Body of pancreas (tissue), 4 donors: Measurements from ENCODE around the gene TEPSIN. TPM values are rescaled to one million over a fixed set of nuclear protein-coding genes. Genes with fewer than 3 reads are reported as not detected.

Source experiments
- ATAC-seq: fragments of 150-250 bp; one replicate; pipeline ENCODE4 v1.9.1; 2016
- DNase-seq, 4 donors: peaks; one replicate each; pipeline ENCODE4 v3.0.0-alpha.2; 2019
- H3K27ac ChIP-seq, 4 donors: fragments of 200-600 bp; sonication (generic); 1 replicate in 3 of 4; 2 replicates in 1 of 4; pipeline versions ENCODE4 v1.5.1 to v1.6.1; 2016 to 2019; ENCODE audit warnings: mild to moderate bottlenecking in 1 of 4, mixed read lengths in 1 of 4, moderate library complexity in 1 of 4
- H3K27me3 ChIP-seq, 2 donors: fragments of 200-600 bp; sonication (generic); one replicate each; pipeline ENCODE4 v1.6.0; 2016; ENCODE audit warnings: mild to moderate bottlenecking in 1 of 2
- H3K36me3 ChIP-seq, 2 donors: fragments of 200-600 bp; sonication (generic); replicated peaks in 1 of 2; 2 replicates each; pipeline ENCODE4 v1.5.1; 2016; ENCODE audit warnings: low read depth in 2 of 2; ENCODE audit not compliant: insufficient read depth in 1 of 2
- H3K4me1 ChIP-seq: fragments of 200-600 bp; sonication (generic); one replicate; pipeline ENCODE4 v1.6.0; 2016
- H3K4me3 ChIP-seq, 2 donors: fragments of 200-600 bp; sonication (generic); 1 replicate in 1 of 2; 2 replicates in 1 of 2; pipeline ENCODE4 v1.5.1; 2016 to 2019
- H3K9me3 ChIP-seq, 3 donors: fragments of 200-600 bp; sonication (generic); 1 replicate in 2 of 3; 2 replicates in 1 of 3; pipeline ENCODE4 v1.5.1; 2016
- POLR2A ChIP-seq, 3 donors: fragments of 450-650 bp; IDR thresholded peaks; one replicate each; pipeline ENCODE4 v1.6.1; 2016; ENCODE audit warnings: antibody characterized with exemption in 3 of 3, mild to moderate bottlenecking in 2 of 3
- WGBS, 2 donors: methylation state at CpG; one replicate each; pipeline ENCODE4 v1.1.5; 2017; 5-methylcytosine and 5-hydroxymethylcytosine counted together
- intact Hi-C: fragments of 100-400 bp; cut with DNase I; formaldehyde crosslinking; loops from one replicate; pipeline ENCODE4 v1.15.1; 2023
- total RNA-seq, 2 donors: library from RNA; depleted of rRNA; stranded (reverse); fragments of >200 nt; gene quantifications; one replicate each; pipeline ENCODE4 v1.1.0, GENCODE V29; 2016
- TF ChIP-seq, protein P1 (sequence below), 7 experiments: fragments of 450-650 bp in 4 of 7; fragments of 200-600 bp in 3 of 7; sonication (generic) in 3 of 7; IDR thresholded peaks; one replicate each; pipeline ENCODE4 v1.5.1; 2016 to 2019; ENCODE audit warnings: antibody characterized with exemption in 7 of 7

Gene TEPSIN
- total RNA-seq, 2 donors from 2014 or later, result 31.9 to 102 TPM

DNA sequence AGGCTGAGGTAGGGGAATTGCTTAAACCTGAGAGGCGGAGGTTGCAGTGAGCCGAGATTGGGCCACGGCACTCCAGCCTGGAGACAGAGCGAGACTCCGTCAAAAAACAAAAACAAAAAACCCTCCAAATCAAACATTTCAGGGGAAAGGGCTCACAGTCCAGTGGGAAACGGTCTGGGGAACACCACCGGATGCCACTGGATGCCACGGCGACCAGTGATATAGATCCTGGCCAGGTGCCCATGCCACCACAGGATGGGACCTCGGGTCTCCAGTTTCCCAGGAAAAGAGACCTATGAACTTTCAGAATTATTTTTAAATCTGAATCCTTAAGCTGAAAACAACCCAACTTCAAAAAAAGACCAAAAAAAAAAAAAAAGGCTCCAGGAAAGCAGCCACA lies 28.4 kb downstream of the TEPSIN start:
- Histone ChIP-seq H3K27ac (no peak overlapping the region), H3K4me3 (no peak overlapping the region), H3K4me1 (no peaks in the 10 kb centered on the region), H3K9me3 (no peaks in the 10 kb centered on the region), H3K27me3 (no peaks in the 10 kb centered on the region), H3K36me3 (no peaks in the 10 kb centered on the region)
- TF ChIP-seq, protein P1, sequence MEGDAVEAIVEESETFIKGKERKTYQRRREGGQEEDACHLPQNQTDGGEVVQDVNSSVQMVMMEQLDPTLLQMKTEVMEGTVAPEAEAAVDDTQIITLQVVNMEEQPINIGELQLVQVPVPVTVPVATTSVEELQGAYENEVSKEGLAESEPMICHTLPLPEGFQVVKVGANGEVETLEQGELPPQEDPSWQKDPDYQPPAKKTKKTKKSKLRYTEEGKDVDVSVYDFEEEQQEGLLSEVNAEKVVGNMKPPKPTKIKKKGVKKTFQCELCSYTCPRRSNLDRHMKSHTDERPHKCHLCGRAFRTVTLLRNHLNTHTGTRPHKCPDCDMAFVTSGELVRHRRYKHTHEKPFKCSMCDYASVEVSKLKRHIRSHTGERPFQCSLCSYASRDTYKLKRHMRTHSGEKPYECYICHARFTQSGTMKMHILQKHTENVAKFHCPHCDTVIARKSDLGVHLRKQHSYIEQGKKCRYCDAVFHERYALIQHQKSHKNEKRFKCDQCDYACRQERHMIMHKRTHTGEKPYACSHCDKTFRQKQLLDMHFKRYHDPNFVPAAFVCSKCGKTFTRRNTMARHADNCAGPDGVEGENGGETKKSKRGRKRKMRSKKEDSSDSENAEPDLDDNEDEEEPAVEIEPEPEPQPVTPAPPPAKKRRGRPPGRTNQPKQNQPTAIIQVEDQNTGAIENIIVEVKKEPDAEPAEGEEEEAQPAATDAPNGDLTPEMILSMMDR (IDR thresholded peaks at IDR 0.05), result no peak
- TF ChIP-seq POLR2A (IDR thresholded peaks at IDR 0.05), result no peak
- ATAC-seq (no peak), DNase-seq (no peak)
- intact Hi-C loops, result no loop called here
- WGBS, 2 donors, result 65 to 80% methylated on average over 10 of the region's 10 CpGs

DNA sequence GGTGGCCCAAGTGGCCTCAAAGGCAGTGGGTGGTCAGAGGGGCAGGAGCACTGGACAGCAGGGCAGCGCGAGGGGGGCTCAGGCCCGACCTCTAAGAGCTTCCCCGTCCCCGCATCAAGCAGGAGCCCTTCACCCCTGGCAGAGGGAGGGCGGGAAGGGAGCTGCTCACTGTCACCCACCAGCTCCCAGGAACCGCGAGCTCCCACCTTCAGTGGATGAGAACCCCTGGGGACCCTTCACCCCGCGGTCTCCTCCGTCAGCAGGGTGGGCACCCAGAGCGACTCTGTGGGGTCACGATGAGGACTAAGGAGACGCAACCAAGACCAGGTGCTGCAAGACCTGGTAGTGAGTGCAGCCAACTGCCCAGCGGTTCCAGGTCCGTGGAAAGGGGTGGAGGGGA lies 29.7 kb downstream of the TEPSIN start:
- DNase-seq, result no peak

DNA sequence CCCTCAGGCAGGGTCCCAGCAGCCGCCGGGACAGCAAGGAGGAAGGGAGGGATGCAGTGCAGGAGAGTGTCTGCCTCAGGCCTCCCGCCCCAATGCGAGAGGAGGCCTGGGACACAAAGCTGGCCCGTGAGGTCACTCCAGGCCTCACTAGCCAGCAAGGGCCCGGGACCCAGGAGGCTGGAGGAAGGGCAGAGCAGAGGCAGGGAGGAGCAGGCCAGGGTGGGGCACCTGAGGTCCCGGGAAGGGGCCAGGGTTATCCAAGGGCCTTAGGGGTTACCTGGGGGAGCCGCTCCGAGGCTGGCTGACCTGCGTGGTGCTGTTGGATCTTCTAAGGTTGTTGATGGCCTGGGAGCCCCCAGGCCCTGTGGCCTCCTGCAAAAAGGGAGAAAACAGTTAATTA lies 30.2 kb downstream of the TEPSIN start:
- 94 to 96% methylated on average over 9 to 10 of the region's 10 CpGs for WGBS, 2 donors
- H3K4me1 ChIP-seq, result no peaks in the 10 kb centered on the region
- H3K27me3 ChIP-seq, result no peaks in the 10 kb centered on the region
- H3K27ac ChIP-seq, result no peak overlapping the region
- TF ChIP-seq, protein P1 (IDR thresholded peaks at IDR 0.05), result no peak
- DNase-seq (no peak), ATAC-seq (no peak)
- H3K9me3 ChIP-seq, result no peaks in the 10 kb centered on the region
- intact Hi-C loops, result no loop called here
- H3K36me3 ChIP-seq, result no peaks in the 10 kb centered on the region
- no peak overlapping the region for H3K4me3 ChIP-seq

More for the DNA sequence above, 29.7 kb downstream of the TEPSIN start:
- 94 to 95% methylated on average over 6 to 16 of the region's 16 CpGs for WGBS, 2 donors
- Histone ChIP-seq H3K36me3 (no peaks in the 10 kb centered on the region), H3K27ac (no peak overlapping the region), H3K27me3 (no peaks in the 10 kb centered on the region), H3K9me3 (no peaks in the 10 kb centered on the region), H3K4me1 (no peaks in the 10 kb centered on the region), H3K4me3 (no peak overlapping the region)
- no peak for ATAC-seq
- TF ChIP-seq, protein P1 (IDR thresholded peaks at IDR 0.05), result no peak
- no peak for TF ChIP-seq POLR2A (IDR thresholded peaks at IDR 0.05)
- intact Hi-C loops, result no loop called here

DNA sequence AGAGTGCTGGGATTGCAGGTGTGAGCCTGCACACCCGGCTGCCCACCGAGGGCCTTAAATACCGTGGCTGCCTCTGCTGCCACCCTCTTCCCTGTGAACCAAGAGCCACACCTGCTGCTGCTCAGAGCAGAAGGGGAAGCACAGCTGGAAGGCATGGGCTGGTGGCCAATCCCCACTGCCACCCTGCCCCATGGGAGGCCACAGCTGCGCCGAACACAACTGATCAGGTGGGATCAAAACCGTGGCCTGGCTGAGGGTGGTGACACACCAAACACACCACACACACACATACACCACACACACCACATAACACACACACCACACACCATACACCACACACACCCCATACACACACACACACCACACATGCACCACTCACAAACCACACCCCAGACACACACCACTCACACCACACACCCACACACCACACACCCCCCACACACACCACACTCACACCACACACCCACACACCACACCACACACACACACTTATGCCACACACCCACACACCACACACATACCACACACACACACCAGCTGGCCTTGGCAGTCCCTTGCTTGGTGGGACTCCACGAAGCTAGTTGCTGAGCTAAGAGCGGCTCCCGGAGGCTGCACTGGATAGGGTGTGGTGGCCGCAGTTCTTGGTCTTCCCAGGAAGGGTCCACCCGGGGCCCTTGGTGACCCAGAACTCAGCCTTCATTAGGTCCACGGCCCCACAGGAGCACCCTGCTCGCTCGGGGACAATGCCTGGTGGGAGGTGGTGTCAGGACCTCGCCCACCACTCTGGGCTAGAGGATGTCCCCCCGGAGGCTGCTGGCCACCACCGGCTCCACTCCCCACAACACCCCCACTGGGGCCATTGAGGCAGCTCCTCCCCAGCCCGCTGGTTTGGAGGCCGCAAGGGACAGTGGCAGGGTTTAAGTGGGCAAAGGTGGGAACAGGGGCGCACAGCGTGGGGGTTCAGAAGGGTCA lies 31.0 kb downstream of the TEPSIN start:
- H3K4me1 ChIP-seq, result no peaks in the 10 kb centered on the region
- TF ChIP-seq, protein P1 (IDR thresholded peaks at IDR 0.05), result no peak
- TF ChIP-seq POLR2A (IDR thresholded peaks at IDR 0.05), result no peak
- intact Hi-C loops, result no loop called here
- no peaks in the 10 kb centered on the region for H3K9me3 ChIP-seq
- no peak overlapping the region for H3K4me3 ChIP-seq
- DNase-seq (no peak), ATAC-seq (no peak)
- 82 to 85% methylated on average over 14 to 18 of the region's 21 CpGs for WGBS, 2 donors
- H3K27me3 ChIP-seq, result no peaks in the 10 kb centered on the region
- no peak overlapping the region for H3K27ac ChIP-seq
- no peaks in the 10 kb centered on the region for H3K36me3 ChIP-seq
